ENCODE measurements around the gene LCN9.
"Not testable (repeated sequence)": the region's sequence is repeated elsewhere in the genome, so short reads cannot be mapped to it uniquely, and the experiment has no call there.

LCN9 gene, protein sequence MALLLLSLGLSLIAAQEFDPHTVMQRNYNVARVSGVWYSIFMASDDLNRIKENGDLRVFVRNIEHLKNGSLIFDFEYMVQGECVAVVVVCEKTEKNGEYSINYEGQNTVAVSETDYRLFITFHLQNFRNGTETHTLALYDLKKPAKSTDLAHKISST

DNA sequence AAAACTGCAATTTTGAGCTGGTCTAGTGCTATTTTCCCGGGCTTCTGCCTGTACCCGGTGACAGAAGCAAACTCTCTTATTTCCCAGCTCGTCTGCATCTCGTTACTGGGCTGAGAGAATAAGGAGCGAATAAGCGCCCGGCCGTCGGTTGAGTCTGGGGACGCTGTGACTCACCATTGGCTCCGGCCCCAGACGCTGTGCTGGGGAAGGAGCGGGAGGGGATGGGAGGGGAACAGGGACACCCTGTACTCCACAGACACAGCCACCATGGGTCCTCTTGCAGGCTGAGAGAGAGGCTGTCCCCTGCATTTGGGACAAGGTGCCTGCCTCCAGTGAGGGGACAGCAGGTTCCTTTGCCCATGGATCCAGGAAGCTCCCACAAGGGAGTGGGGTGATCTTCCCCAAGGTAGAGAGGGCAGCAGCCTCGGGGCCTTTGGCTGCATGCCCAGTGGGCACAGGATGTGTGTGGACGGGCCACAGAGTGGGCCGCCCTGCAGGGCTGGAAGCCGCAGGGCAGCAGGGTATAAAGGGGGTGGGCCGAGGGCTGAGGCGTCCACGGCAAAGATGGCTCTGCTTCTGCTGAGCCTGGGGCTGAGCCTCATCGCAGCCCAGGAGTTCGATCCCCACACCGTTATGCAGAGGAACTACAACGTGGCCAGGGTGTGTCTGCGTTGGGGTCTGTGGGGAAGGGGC, at the start of gene LCN9:
TSS of gene LCN9 (plus strand) at position 552 of the 693 bp plus-strand sequence. CDS start at position 565, 13 bp downstream.
- no peak for DNase-seq

GRCh38 chr9:135613946-135614805, 48.9 kb upstream of the LCN9 start:
- no peak for DNase-seq

DNA sequence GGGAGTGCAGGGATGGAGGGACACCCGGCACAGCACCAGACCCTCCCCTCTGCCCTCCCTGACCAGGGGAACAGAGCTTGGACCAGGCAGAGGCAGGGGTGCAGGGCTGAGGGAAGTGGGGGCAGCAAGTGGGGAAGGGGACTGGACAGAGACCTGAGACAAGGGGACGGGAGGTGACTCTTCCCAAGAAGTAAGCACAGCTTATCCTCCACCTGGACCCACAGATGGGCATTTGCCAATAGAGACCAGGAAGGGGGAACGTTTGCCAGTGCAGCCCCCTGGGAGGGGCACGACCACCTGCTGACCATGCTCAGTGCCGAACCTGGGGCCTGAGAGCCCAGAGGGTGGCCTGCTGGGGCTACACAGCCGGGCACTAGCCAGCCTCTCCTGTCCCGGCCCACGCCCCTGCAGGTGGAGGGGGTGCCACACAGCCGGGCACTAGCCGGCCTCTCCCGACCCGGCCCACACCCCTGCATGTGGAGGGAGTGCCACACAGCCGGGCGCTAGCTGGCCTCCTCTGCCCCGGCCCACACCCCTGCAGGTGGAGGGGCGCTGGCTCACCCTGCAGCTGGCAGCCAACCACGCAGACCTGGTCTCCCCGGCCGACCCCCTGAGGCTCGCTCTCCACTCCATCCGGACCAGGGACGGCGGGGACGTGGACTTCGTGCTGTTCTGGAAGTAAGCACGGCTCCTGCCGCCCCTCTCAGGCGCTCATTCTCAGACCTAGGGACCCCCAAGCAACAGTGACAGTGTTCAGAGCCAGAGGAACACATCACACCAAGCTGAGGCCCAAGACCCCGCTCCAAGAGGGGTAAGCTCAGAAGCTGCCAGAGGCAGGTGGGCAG, 48.1 kb upstream of the LCN9 start:
- DNase-seq = no peak

GRCh38 chr9:135615666-135616618, 47.2 kb upstream of the LCN9 start:
- no peak for DNase-seq

DNA sequence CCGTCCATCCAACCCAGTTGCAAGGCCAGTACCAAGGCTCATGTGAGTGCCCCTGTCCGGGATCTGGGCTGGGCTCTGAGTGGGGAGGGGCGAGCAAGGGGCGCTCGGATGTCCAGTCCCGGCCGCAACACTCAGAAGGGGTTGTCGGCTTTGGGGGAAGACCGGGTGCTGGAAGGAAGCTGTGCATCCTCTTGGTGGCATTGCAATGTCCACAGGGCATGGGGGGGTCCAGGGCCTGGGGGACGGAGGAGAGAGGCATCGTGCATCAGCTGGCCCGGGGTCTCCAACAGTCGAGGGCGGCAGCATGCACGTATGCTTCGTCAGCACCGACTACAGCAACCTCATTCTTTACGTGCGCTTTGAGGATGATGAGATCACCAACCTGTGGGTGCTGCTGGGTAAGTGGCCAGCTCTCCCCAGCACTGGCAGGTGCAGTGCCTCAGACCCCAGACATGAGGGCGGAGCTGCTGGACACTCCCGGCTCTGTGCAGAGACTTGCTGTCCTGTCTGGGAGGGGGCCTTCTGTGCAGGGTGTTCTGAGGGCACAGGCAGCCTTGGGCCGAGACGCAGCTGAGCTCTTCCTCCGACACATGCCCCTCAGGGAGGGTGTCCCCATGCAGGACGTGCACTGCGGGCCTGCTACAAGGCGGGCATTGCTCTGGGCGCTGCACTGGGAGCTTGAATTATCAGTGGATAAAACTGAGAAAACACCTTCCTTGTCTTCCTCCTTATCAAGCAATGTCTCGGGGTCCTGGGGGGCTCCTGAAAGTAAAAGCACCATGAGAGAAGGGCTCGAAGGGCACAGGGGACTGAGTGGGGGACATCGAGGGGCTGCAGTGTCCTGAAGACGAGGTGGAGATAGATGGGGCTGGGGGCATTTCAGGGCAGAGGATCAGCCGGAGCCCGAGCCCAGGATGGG, 46.2 kb upstream of the LCN9 start:
- DNase-seq = no peak

DNA sequence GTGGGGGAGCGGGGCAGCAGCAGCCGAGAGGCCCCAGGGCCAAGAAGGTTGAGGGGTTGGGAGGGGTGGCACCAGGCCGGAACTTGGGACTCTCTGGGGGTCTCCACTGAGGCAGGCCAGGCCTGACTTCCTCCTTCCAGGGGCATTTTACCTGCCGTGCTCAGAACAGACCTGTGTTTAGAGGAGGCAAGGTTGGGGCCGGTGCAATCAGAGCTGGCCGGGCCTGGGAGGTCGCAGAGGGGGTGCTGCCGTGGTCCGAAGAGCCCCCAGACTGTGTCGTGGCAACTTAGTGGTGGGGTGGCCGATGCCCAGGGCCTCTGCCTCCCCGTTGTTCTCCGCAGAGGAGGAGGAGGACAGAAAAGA, 45.6 kb upstream of the LCN9 start:
- DNase-seq = no peak

DNA sequence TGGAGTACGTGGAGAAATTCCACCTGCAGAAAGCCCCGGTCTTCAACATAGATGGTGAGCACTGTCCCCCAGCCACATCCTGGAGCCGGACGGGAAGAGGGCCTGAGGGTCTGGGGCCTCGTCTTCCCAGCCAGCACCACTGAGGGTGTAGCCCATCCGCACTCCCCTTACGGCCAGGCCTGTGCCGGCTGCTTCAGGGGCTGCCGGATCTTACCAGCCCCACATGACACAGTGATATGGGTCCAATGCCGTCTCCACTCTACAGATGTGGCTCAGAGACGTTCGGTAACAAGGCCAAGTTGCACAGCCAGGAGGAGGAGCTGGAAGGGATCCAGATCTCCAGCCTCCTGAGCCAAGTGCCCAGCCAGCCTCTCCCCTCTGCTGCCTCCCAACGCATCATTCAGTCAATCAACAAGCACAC, 45.1 kb upstream of the LCN9 start:
- no peak for DNase-seq

GRCh38 chr9:135618866-135619598, 44.1 kb upstream of the LCN9 start:
- no peak for DNase-seq

- no peak for DNase-seq
Measured at GRCh38 chr9:135619599-135619886, 43.6 kb upstream of the LCN9 start.

GRCh38 chr9:135620558-135620957, 42.6 kb upstream of the LCN9 start:
- DNase-seq = no peak

- DNase-seq = no peak
Measured at GRCh38 chr9:135622415-135623020, 40.6 kb upstream of the LCN9 start.

DNA sequence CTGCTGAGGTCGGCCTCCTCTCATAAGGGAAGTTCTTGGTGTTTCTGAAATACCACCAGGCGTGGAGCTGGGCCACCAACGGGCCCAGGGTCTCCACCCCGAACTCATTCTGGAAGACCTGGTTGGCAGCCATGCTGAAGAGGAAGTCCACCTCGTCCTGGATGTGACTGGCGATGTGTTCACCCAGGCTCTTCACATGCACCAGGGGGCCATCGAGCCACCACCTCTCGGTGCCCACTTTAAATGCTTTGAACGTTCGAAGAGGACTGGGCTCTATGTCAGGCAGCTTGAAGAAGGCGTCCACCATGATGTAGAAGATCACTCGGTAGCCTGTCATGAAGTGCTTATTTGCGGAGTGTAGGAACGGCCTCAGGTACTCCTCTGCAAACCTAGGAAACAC, 38.8 kb upstream of the LCN9 start:
- no peak for DNase-seq

DNA sequence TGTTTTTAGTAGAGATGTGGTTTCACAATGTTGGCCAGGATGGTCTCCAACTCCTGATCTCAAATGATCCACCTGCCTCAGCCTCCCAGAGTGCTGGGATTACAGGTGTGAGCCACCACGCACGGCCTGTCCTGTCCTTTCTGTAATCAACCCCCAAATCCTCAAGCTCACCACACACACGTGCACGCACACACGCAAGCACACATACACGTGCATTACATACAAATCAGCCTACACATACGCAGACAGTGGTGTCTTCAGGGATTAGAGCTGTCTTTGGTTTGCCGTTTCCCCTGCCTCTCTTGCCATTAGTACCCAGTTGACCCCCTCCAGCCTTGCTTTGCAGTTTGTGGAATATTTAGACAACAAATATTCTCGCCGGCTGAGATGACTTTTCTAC, 30.3 kb upstream of the LCN9 start:
- DNase-seq = no peak

GRCh38 chr9:135636930-135637530, 26.1 kb upstream of the LCN9 start:
- DNase-seq = not testable (repeated sequence)

DNA sequence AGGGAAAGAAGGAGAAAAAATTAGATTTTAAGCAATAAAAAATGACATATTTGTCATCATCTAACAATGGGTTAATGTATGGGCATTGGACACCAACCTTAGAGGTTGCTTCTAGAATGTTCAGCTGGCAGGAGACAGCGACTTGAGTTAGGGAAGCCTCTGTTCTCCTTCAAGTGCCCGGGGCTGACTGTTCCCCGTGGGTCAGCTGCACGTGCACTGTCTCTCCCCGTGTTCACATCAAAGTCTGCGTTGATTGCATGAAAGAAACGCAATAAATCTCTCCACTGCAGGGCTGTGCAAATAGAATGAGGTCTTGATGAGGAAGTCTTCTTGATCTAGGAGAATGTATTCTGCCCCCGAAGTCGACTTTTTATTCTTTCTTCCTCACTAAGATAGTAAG, 23.9 kb upstream of the LCN9 start, which contains the start of gene GLT6D1:
TSS of gene GLT6D1 (minus strand) at position 345 of the 400 bp plus-strand sequence. CDS start 353 bp downstream, outside the sequence.
- no peak for DNase-seq

- DNase-seq = no peak
Measured at GRCh38 chr9:135641047-135641446, 22.1 kb upstream of the LCN9 start.

DNA sequence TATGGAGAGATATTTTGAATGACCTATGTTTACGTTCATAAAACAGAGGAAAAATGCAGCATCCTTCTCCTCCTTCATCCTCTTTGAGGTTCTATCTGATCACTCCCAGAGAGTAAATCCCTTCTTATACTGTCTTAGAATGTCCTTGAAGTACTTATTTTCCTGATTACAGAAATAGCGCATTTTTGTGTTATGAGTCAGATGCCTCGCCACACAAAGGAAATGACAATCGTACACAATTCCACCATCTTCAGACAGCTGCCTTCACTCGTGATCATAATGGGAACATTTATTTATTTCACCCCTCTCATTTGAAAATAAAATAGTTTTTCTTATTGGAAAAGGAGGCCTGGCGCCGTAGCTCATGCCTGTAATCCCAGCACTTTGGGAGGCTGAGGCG, 21.4 kb upstream of the LCN9 start:
- no peak for DNase-seq

DNA sequence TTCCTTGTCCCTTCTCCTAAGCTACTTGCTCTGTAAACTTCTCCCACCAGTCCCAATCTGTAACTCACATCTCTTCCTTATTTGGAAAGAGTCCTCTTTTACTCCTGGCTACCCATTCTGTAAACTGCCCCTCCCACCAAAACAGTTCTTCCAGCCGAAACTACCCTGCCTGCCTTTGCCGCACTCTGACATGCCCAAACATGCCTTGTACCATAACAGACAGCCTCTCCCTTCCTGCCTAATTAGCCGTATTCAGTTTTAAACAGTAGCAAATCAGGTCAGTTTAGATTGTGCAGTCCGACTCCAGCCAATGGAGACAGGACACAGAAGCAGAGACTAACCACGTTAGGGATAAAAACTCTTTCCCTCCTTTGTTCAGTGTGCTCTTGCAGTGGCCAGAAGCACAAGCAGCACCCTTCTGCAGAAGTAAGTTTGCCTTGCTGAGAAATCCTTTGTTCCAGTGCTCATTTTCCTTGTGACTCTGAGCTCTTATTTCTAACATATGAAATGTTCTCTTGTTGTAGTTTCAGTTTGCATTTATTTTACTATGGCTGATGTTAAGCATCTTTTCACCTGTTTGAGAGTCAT, 18.4 kb upstream of the LCN9 start:
- DNase-seq = no peak

DNA sequence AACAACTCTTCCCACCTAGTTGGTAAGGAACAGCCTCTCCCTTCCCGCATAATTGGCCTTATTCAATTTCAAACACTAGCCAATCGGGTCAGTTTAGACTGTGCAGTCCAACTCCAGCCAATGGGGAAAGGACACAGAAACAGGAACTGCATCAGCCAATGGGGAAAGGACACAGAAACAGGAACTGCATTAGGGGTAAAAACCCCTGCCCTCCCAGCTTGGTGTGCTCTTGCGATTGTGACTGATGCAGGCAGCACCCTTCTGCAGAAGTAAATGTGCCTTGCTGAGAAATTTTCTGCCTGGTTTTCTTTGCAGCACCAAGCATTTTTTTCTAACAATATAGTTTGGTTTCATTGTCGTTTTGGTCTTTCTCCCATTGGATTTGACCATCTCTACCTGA, 15.2 kb upstream of the LCN9 start:
- no peak for DNase-seq

Measured in CD4-positive, alpha-beta T cell treated with Interleukin-10 for 1 hour (primary cell).